22Rv1 (cell line): Measurements from ENCODE around the gene CETP.

Source experiments
- CTCF ChIP-seq: fragments of 450-650 bp; IDR thresholded peaks from 2 replicates; pipeline ENCODE4 v1.5.1; 2017; ENCODE audit warnings: mild to moderate bottlenecking
- ZFX ChIP-seq: fragments of 450-650 bp; IDR thresholded peaks from 2 replicates; pipeline ENCODE4 v1.6.1; 2017; ENCODE audit warnings: antibody characterized with exemption, borderline replicate concordance

- TF ChIP-seq CTCF (no peak), ZFX (no peak)
Observed at GRCh38 chr16:56933828-56934598, 27.7 kb upstream of the CETP start.
